Endothelial cell of umbilical vein (primary cell): ENCODE data around the gene TMEM191C. TPM values are rescaled to one million over a fixed set of nuclear protein-coding genes. Genes with fewer than 3 reads are reported as not detected.

ENCODE experiments used
- BruUV-seq: library from RNA; stranded (reverse); fragments of 400-500 nt; replicated peaks from 2 replicates; lab custom pipeline; 2021; lab: Mats Ljungman, UMichigan
- CTCF ChIA-PET: fragments of 300-600, 350-600 bp; sonication (Branson Sonifier 250); formaldehyde crosslinking; loops from one replicate; lab custom pipeline; 2021; ENCODE audit warnings: antibody characterized with exemption, inconsistent platforms; lab: Charles Lee
- POLR2A ChIA-PET: fragments of 300-600, 350-600 bp; sonication (Branson Sonifier 250); formaldehyde crosslinking; loops from one replicate; lab custom pipeline; 2021; ENCODE audit warnings: antibody characterized with exemption, inconsistent platforms; lab: Charles Lee
- DNase-seq: peaks from one replicate; pipeline ENCODE4 v3.0.0-alpha.2; 2011; ENCODE audit warnings: low read depth, low spot score
- FAIRE-seq: peaks from 2 replicates; lab custom pipeline; 2011; peaks lifted over from hg19 to GRCh38; lab: Jason Lieb, UNC
- H2AFZ ChIP-seq: 2 replicates; pipeline ENCODE4 v1.6.0; 2012; ENCODE audit warnings: low read depth, low read length, control low read depth, inconsistent platforms
- H3K27ac ChIP-seq: 2 replicates; pipeline ENCODE4 v1.5.1; 2011; ENCODE audit warnings: low read depth, mild to moderate bottlenecking, control low read depth, low read length, moderate library complexity; ENCODE audit not compliant: insufficient read depth
- H3K27me3 ChIP-seq, 2 experiments: 2 replicates each; pipeline versions ENCODE4 v1.6.0 to v1.6.1; 2011; ENCODE audit warnings: low read length in 2 of 2, mixed read lengths in 1 of 2; ENCODE audit not compliant: control insufficient read depth in 2 of 2, insufficient read depth in 2 of 2
- H3K36me3 ChIP-seq, 2 experiments: 2 replicates in 1 of 2; 3 replicates in 1 of 2; pipeline ENCODE4 v1.5.1; 2011; ENCODE audit warnings: low read length in 2 of 2, mild to moderate bottlenecking in 1 of 2, moderate library complexity in 1 of 2; ENCODE audit not compliant: control insufficient read depth in 2 of 2, insufficient read depth in 2 of 2; ENCODE audit errors: extremely low read depth in 1 of 2
- H3K4me1 ChIP-seq: 3 replicates; pipeline ENCODE4 v1.5.1; 2011; ENCODE audit warnings: mild to moderate bottlenecking, low read length; ENCODE audit not compliant: control insufficient read depth, insufficient read depth; ENCODE audit errors: extremely low read depth
- H3K4me2 ChIP-seq: 2 replicates; pipeline ENCODE4 v1.6.1; 2011; ENCODE audit warnings: low read length, control low read depth, mixed read lengths; ENCODE audit not compliant: insufficient read depth
- H3K4me3 ChIP-seq, 3 experiments: fragments of 200-600 bp in 1 of 3; sonication (generic), shearing (Covaris generic) in 1 of 3; replicated peaks in 1 of 3; 2 replicates each; pipeline ENCODE4 v1.5.1; 2011 to 2016; ENCODE audit warnings: control low read depth in 3 of 3, low read length in 3 of 3, mild to moderate bottlenecking in 2 of 3, inconsistent platforms in 1 of 3, low read depth in 1 of 3, moderate library complexity in 1 of 3; ENCODE audit not compliant: insufficient read depth in 1 of 3
- H3K79me2 ChIP-seq: 2 replicates; pipeline ENCODE4 v1.6.0; 2012; ENCODE audit warnings: low read length, inconsistent platforms; ENCODE audit not compliant: control insufficient read depth, insufficient read depth
- H3K9ac ChIP-seq: replicated peaks from 2 replicates; pipeline ENCODE3; 2011; ENCODE audit warnings: low read length, control low read depth; ENCODE audit not compliant: insufficient read depth; ENCODE audit errors: extremely low read depth
- H3K9me1 ChIP-seq: replicated peaks from 3 replicates; pipeline ENCODE4 v1.6.0; 2011; ENCODE audit warnings: mild to moderate bottlenecking, low read length; ENCODE audit not compliant: control insufficient read depth, insufficient read depth; ENCODE audit errors: extremely low read depth
- H3K9me3 ChIP-seq: replicated peaks from 2 replicates; pipeline ENCODE4 v1.5.1; 2012; ENCODE audit warnings: low read length, inconsistent platforms; ENCODE audit not compliant: control insufficient read depth, insufficient read depth
- H4K20me1 ChIP-seq: replicated peaks from 2 replicates; pipeline ENCODE3; 2011; ENCODE audit warnings: mild to moderate bottlenecking, low read length; ENCODE audit not compliant: control insufficient read depth, insufficient read depth; ENCODE audit errors: extremely low read depth
- JUN ChIP-seq: IDR thresholded peaks from 2 replicates; pipeline ENCODE4 v1.6.1; 2011; ENCODE audit warnings: borderline replicate concordance, low read depth; ENCODE audit not compliant: insufficient read length, insufficient read depth
- MYC ChIP-seq: IDR thresholded peaks from one replicate; pipeline ENCODE4 v1.6.1; 2011; ENCODE audit warnings: mild to moderate bottlenecking, low read depth, low read length
- POLR2A ChIP-seq: IDR thresholded peaks from 2 replicates; pipeline ENCODE4 v1.6.1; 2012; ENCODE audit warnings: low read depth, mild to moderate bottlenecking, control low read depth, low read length
- POLR2AphosphoS5 ChIP-seq: IDR thresholded peaks from 2 replicates; pipeline ENCODE4 v1.6.1; 2012; ENCODE audit warnings: low read depth, mild to moderate bottlenecking, control low read depth, low read length, moderate library complexity; ENCODE audit not compliant: insufficient read depth
- dilution Hi-C: fragments of 300-500 bp; cut with MboI; formaldehyde crosslinking; loops from one replicate; pipeline ENCODE4 v1.15.0; 2019; ENCODE audit warnings: low sequenced_read_pairs; ENCODE audit not compliant: extremely low pct_ligation_motif_present
- intact Hi-C: fragments of 100-400 bp; cut with micrococcal nuclease; formaldehyde crosslinking; loops from one replicate; pipeline ENCODE4 v1.10.0; 2022
- polyA plus RNA-seq, 4 experiments: library from polyadenylated mRNA; depleted of rRNA in 3 of 4; stranded (reverse) in 3 of 4; unstranded in 1 of 4; fragments of >200 nt; gene quantifications; 2 replicates each; pipeline versions ENCODE4 v1.2.1 to v1.2.3, GENCODE V29; 2011 to 2012; ENCODE audit warnings: missing spikeins in 1 of 4
- total RNA-seq: library from RNA; stranded (reverse); gene quantifications from 2 replicates; pipeline ENCODE4 v1.2.3, GENCODE V29; 2021
- TF ChIP-seq, protein P1 (sequence below): IDR thresholded peaks from 2 replicates; pipeline ENCODE4 v1.6.1; 2011; ENCODE audit not compliant: insufficient read depth, insufficient read length

Gene TMEM191C
- total and polyA plus RNA-seq, 2 donors (not counting 3 experiments of a cell fraction or from before 2014, with no cell fraction given): 0.47 to 1.2 TPM

DNA sequence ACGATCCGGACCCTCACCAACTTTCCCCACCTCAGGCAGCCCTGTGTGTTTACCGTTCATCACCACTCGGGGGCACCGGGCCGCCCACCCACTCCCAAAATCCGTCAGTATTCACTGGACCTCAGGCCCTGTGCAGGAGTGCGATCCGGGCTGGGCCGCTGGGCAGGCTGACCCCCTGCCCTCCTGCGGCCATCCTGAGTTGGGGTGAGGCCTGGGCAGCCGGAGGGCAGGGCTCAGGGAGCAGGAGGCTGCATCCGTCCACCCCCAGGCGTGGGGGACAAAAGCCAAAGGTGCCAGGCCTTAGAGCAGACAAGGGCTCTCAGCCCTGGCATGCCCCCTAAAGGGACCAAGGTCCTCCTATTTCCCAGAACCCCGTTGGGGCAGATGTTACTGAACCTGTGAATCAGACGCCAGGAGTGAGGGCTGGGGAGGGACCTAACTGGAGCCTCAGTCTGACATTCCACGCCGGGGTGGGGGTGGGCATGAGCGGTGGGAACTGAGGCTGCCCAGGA, 16.8 kb upstream of the TMEM191C start:
- H3K4me2 ChIP-seq: no peak overlapping the region
- intact Hi-C loops (no loop called here), dilution Hi-C loops (no loop called here)
- no peaks in the 10 kb centered on the region for H3K9me3 ChIP-seq
- H3K36me3 ChIP-seq: peaks cover 0 to 6% of the 10 kb centered on the region in 2 experiments
- no peak overlapping the region for H3K4me3 ChIP-seq
- FAIRE-seq (no peak), DNase-seq (no peak)
- no peaks in the 10 kb centered on the region for H3K27me3 ChIP-seq
- no peaks in the 10 kb centered on the region for H3K4me1 ChIP-seq
- ChIA-PET POLR2A (no interaction called here), CTCF (no interaction called here)
- TF ChIP-seq MYC (no peak), POLR2AphosphoS5 (no peak), JUN (no peak)
- TF ChIP-seq, protein P1, sequence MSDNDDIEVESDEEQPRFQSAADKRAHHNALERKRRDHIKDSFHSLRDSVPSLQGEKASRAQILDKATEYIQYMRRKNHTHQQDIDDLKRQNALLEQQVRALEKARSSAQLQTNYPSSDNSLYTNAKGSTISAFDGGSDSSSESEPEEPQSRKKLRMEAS: no peak
- no peak overlapping the region for H3K27ac ChIP-seq
- no TSS peak for BruUV-seq
- H3K9ac ChIP-seq: no peak overlapping the region
- no peak overlapping the region for H2AFZ ChIP-seq
- H3K79me2 ChIP-seq: no peaks in the 10 kb centered on the region
- no peaks in the 10 kb centered on the region for H3K9me1 ChIP-seq
- no peaks in the 10 kb centered on the region for H4K20me1 ChIP-seq

DNA sequence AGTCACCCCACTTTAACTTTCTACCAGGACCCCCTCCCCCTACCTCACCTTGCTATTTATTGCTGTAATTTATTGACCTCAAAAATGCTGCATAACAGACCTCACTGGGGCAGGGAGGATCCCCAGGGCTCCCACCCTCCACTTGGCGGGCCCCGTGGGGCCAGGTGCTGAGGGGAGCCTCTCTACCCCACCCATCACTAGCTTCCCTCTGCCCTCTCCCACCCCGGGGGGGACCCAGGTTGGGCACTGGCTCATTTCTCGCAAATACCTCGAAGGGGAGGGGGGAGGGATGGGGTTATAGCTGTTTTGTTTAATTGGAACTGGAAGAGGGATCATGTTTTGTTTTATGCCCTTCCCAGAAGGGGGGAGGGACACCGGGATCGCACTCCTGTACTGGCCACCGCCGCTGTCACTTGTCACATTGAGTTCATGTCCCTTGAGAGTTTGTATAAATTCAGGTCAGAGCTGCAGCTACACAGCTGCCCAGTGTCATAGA, 16.3 kb upstream of the TMEM191C start:
- Histone ChIP-seq H3K4me3 (no peak overlapping the region), H3K9me1 (no peaks in the 10 kb centered on the region), H3K27me3 (no peaks in the 10 kb centered on the region), H3K27ac (no peak overlapping the region), H2AFZ (no peak overlapping the region), H3K4me1 (no peaks in the 10 kb centered on the region), H3K9me3 (no peaks in the 10 kb centered on the region), H3K36me3 (peaks cover 0 to 6% of the 10 kb centered on the region in 2 experiments), H3K4me2 (no peak overlapping the region), H4K20me1 (no peaks in the 10 kb centered on the region), H3K9ac (no peak overlapping the region), H3K79me2 (no peaks in the 10 kb centered on the region)
- ChIA-PET POLR2A (no interaction called here), CTCF (no interaction called here)
- no TSS peak for BruUV-seq
- FAIRE-seq (no peak), DNase-seq (no peak)
- TF ChIP-seq MYC: no peak
- TF ChIP-seq POLR2AphosphoS5: no peak
- TF ChIP-seq POLR2A: no peak
- dilution Hi-C loops: no loop called here
- intact Hi-C loops: no loop called here
